ENCODE measurements around the gene NUBP2. TPM values are rescaled to one million over a fixed set of nuclear protein-coding genes. Genes with fewer than 3 reads are reported as not detected.
A peak's percentile ranks its signal among the peaks of the same experiment; 100 is the strongest.

NUBP2 gene
- total RNA-seq, 2 donors from 2014 or later = 41.7 to 44.9 TPM

GRCh38 chr16:1807626-1808025, 24.9 kb downstream of the NUBP2 start:
- peaks cover 2% of the 10 kb centered on the region for H3K36me3 Mint-ChIP-seq (ENCODE audit: low read depth)
- peaks cover 4% of the 10 kb centered on the region for H3K4me1 Mint-ChIP-seq
- H3K27me3 Mint-ChIP-seq = no peaks in the 10 kb centered on the region
- no peak for DNase-seq
- ATAC-seq = no peak
- H3K4me3 Mint-ChIP-seq = no peak overlapping the region
- H3K27ac Mint-ChIP-seq = no peak overlapping the region
- no peaks in the 10 kb centered on the region for H3K9me3 ChIP-seq (ENCODE audit: control insufficient read depth, low read length, poor library complexity, severe bottlenecking)

- H3K36me3 Mint-ChIP-seq (ENCODE audit: low read depth) = peaks cover 6% of the 10 kb centered on the region
- DNase-seq = no peak
- no peak overlapping the region for H3K27ac Mint-ChIP-seq
- H3K4me1 Mint-ChIP-seq = peaks cover 8% of the 10 kb centered on the region
- no peaks in the 10 kb centered on the region for H3K27me3 Mint-ChIP-seq
- no peak for ATAC-seq
- H3K9me3 ChIP-seq (ENCODE audit: control insufficient read depth, low read length, poor library complexity, severe bottlenecking) = no peaks in the 10 kb centered on the region
- H3K4me3 Mint-ChIP-seq = no peak overlapping the region
Observed at GRCh38 chr16:1808691-1809090, 25.9 kb downstream of the NUBP2 start.

- Mint-ChIP-seq H3K4me1 (peaks cover 6% of the 10 kb centered on the region), H3K27ac (no peak overlapping the region), H3K27me3 (no peaks in the 10 kb centered on the region), H3K4me3 (no peak overlapping the region), H3K36me3 (ENCODE audit: low read depth) (peaks cover 6% of the 10 kb centered on the region)
- DNase-seq (no peak), ATAC-seq (no peak)
- no peaks in the 10 kb centered on the region for H3K9me3 ChIP-seq (ENCODE audit: control insufficient read depth, low read length, poor library complexity, severe bottlenecking)
Observed at GRCh38 chr16:1809281-1809801, 26.6 kb downstream of the NUBP2 start.

- H3K27me3 Mint-ChIP-seq = no peaks in the 10 kb centered on the region
- H3K36me3 Mint-ChIP-seq (ENCODE audit: low read depth) = peaks cover 6% of the 10 kb centered on the region
- H3K9me3 ChIP-seq (ENCODE audit: control insufficient read depth, low read length, poor library complexity, severe bottlenecking) = no peaks in the 10 kb centered on the region
- no peak for DNase-seq
- H3K27ac Mint-ChIP-seq = peak overlapping the region; percentile 3
- no peak overlapping the region for H3K4me3 Mint-ChIP-seq
- ATAC-seq = no peak
- H3K4me1 Mint-ChIP-seq = peaks cover 9% of the 10 kb centered on the region
Observed at GRCh38 chr16:1810106-1810505, 27.3 kb downstream of the NUBP2 start.

- ATAC-seq = no peak
- Mint-ChIP-seq H3K36me3 (ENCODE audit: low read depth) (peaks cover 5% of the 10 kb centered on the region), H3K4me1 (peaks cover 12% of the 10 kb centered on the region), H3K4me3 (no peak overlapping the region), H3K27me3 (no peaks in the 10 kb centered on the region), H3K27ac (peak overlapping the region; percentile 3)
- H3K9me3 ChIP-seq (ENCODE audit: control insufficient read depth, low read length, poor library complexity, severe bottlenecking) = no peaks in the 10 kb centered on the region
- DNase-seq = no peak
Observed at GRCh38 chr16:1810536-1810935, 27.8 kb downstream of the NUBP2 start.

- DNase-seq (no peak), ATAC-seq (peak; percentile 82)
- H3K27ac Mint-ChIP-seq = peak overlapping the region; percentile 65
- no peak overlapping the region for H3K4me3 Mint-ChIP-seq
- H3K9me3 ChIP-seq (ENCODE audit: control insufficient read depth, low read length, poor library complexity, severe bottlenecking) = no peaks in the 10 kb centered on the region
- H3K4me1 Mint-ChIP-seq = peaks cover 12% of the 10 kb centered on the region
- no peaks in the 10 kb centered on the region for H3K27me3 Mint-ChIP-seq
- peaks cover 4% of the 10 kb centered on the region for H3K36me3 Mint-ChIP-seq (ENCODE audit: low read depth)
Observed at GRCh38 chr16:1812732-1813163, 30.0 kb downstream of the NUBP2 start.

- Mint-ChIP-seq H3K4me1 (peaks cover 13% of the 10 kb centered on the region), H3K36me3 (ENCODE audit: low read depth) (peaks cover 4% of the 10 kb centered on the region), H3K4me3 (no peak overlapping the region)
Observed at GRCh38 chr16:1815461-1815860, 32.7 kb downstream of the NUBP2 start.

GRCh38 chr16:1816396-1817275, 33.9 kb downstream of the NUBP2 start:
- ATAC-seq (no peak), DNase-seq (no peak)
- no peaks in the 10 kb centered on the region for H3K9me3 ChIP-seq (ENCODE audit: control insufficient read depth, low read length, poor library complexity, severe bottlenecking)
- Mint-ChIP-seq H3K36me3 (ENCODE audit: low read depth) (peaks cover 4% of the 10 kb centered on the region), H3K27ac (no peak overlapping the region), H3K4me3 (no peak overlapping the region), H3K4me1 (peaks cover 13% of the 10 kb centered on the region), H3K27me3 (no peaks in the 10 kb centered on the region)

More at GRCh38 chr16:1815461-1815860, 32.7 kb downstream of the NUBP2 start:
- no peak overlapping the region for H3K27ac Mint-ChIP-seq
- no peak for ATAC-seq
- no peaks in the 10 kb centered on the region for H3K27me3 Mint-ChIP-seq
- no peak for DNase-seq
- no peaks in the 10 kb centered on the region for H3K9me3 ChIP-seq (ENCODE audit: control insufficient read depth, low read length, poor library complexity, severe bottlenecking)

- no peak overlapping the region for H3K4me3 Mint-ChIP-seq
- no peak overlapping the region for H3K27ac Mint-ChIP-seq
- DNase-seq = no peak
- peaks cover 4% of the 10 kb centered on the region for H3K36me3 Mint-ChIP-seq (ENCODE audit: low read depth)
- no peaks in the 10 kb centered on the region for H3K9me3 ChIP-seq (ENCODE audit: control insufficient read depth, low read length, poor library complexity, severe bottlenecking)
- peaks cover 13% of the 10 kb centered on the region for H3K4me1 Mint-ChIP-seq
- H3K27me3 Mint-ChIP-seq = no peaks in the 10 kb centered on the region
- no peak for ATAC-seq
Observed at GRCh38 chr16:1817276-1817589, 34.5 kb downstream of the NUBP2 start.

- no peak overlapping the region for H3K27ac Mint-ChIP-seq
- ATAC-seq (no peak), DNase-seq (no peak)
- H3K4me3 Mint-ChIP-seq = no peak overlapping the region
- H3K27me3 Mint-ChIP-seq = no peaks in the 10 kb centered on the region
- peaks cover 4% of the 10 kb centered on the region for H3K36me3 Mint-ChIP-seq (ENCODE audit: low read depth)
- H3K9me3 ChIP-seq (ENCODE audit: control insufficient read depth, low read length, poor library complexity, severe bottlenecking) = no peaks in the 10 kb centered on the region
- peaks cover 13% of the 10 kb centered on the region for H3K4me1 Mint-ChIP-seq
Observed at GRCh38 chr16:1817716-1818115, 35.0 kb downstream of the NUBP2 start.

GRCh38 chr16:1818204-1818872, 35.6 kb downstream of the NUBP2 start:
- no peak for ATAC-seq
- no peak for DNase-seq
- no peaks in the 10 kb centered on the region for H3K27me3 Mint-ChIP-seq
- no peak overlapping the region for H3K27ac Mint-ChIP-seq
- H3K9me3 ChIP-seq (ENCODE audit: control insufficient read depth, low read length, poor library complexity, severe bottlenecking) = no peaks in the 10 kb centered on the region
- H3K36me3 Mint-ChIP-seq (ENCODE audit: low read depth) = peaks cover under 1% of the 10 kb centered on the region
- H3K4me3 Mint-ChIP-seq = no peak overlapping the region
- H3K4me1 Mint-ChIP-seq = peaks cover 9% of the 10 kb centered on the region

GRCh38 chr16:1818873-1819525, 36.2 kb downstream of the NUBP2 start:
- Mint-ChIP-seq H3K27me3 (no peaks in the 10 kb centered on the region), H3K4me1 (peaks cover 9% of the 10 kb centered on the region), H3K4me3 (no peak overlapping the region), H3K36me3 (ENCODE audit: low read depth) (no peaks in the 10 kb centered on the region), H3K27ac (no peak overlapping the region)
- ATAC-seq (no peak), DNase-seq (no peak)
- no peaks in the 10 kb centered on the region for H3K9me3 ChIP-seq (ENCODE audit: control insufficient read depth, low read length, poor library complexity, severe bottlenecking)

- ATAC-seq (no peak), DNase-seq (no peak)
- Mint-ChIP-seq H3K4me1 (peaks cover 11% of the 10 kb centered on the region), H3K4me3 (no peak overlapping the region), H3K27ac (peak overlapping the region; percentile 29), H3K27me3 (no peaks in the 10 kb centered on the region), H3K36me3 (ENCODE audit: low read depth) (no peaks in the 10 kb centered on the region)
- H3K9me3 ChIP-seq (ENCODE audit: control insufficient read depth, low read length, poor library complexity, severe bottlenecking) = no peaks in the 10 kb centered on the region
Observed at GRCh38 chr16:1819611-1820010, 36.9 kb downstream of the NUBP2 start.

All from T-helper 17 cell (primary cell).